Dermis blood vessel endothelial cell (primary cell): ENCODE measurements around the gene MROH9. TPM values are rescaled to one million over a fixed set of nuclear protein-coding genes. Genes with fewer than 3 reads are reported as not detected.
A peak's percentile ranks its signal among the peaks of the same experiment; 100 is the strongest.
"Not testable (repeated sequence)": the region's sequence is repeated elsewhere in the genome, so short reads cannot be mapped to it uniquely, and the experiment has no call there.

ENCODE experiments used
- DNase-seq: peaks from one replicate; pipeline ENCODE4 v3.0.0; 2010
- total RNA-seq: library from RNA; depleted of rRNA; stranded (reverse); fragments of >200 nt; gene quantifications from 2 replicates; pipeline ENCODE4 v1.2.3, GENCODE V29; 2014

The MROH9 gene
- total RNA-seq = not detected in 2 replicates

GRCh38 chr1:170935231-170935630, at the start of gene MROH9:
TSS of gene MROH9 (plus strand) at chr1:170935534. CDS start at chr1:170945557, 10,023 bp downstream.
- no peak for DNase-seq

- no peak for DNase-seq
Observed at GRCh38 chr1:170885551-170885950, 49.8 kb upstream of the MROH9 start.

DNA sequence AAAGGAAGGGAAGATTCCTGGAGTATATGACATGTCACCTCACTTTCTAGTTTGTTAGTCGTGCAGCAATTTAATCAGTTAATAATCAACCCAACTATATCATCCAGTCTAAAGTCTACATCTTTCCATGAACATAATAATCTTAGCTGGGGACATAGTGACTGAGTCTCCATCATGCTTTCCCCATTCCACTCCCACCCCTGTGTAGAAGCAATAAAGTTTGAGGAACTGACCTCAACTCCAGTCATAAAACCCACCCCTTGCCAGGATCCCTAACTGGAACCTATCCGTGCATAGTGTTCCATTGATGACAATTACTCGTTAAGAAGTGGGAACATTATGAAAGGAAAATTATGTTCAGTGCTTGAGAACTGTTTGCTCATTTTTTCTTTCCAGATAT, 48.9 kb upstream of the MROH9 start:
- DNase-seq = no peak

DNA sequence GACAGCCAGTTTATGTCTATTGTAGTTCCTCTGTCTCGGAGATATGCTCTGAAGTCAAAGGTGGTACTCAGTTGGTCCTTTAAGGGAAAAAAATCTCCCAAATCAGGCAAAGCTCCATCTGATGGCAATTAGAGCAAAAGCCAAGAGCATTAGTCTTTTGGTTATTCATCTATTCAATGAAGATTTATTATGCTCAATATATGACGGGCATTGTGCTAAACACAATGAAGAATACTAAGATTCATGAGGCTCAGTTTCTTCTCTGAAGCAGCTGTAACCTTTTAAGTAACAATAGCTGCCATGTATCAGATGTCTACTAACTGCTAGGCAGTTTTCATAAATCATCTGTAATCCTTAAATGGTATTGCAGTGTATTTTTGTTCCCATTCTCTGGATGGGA, 47.6 kb upstream of the MROH9 start:
- no peak for DNase-seq

- DNase-seq = no peak
Observed at GRCh38 chr1:170891872-170892271, 43.5 kb upstream of the MROH9 start.

- no peak for DNase-seq
Observed at GRCh38 chr1:170893655-170894297, 41.6 kb upstream of the MROH9 start.

- no peak for DNase-seq
Observed at GRCh38 chr1:170903961-170904360, 31.4 kb upstream of the MROH9 start.

DNA sequence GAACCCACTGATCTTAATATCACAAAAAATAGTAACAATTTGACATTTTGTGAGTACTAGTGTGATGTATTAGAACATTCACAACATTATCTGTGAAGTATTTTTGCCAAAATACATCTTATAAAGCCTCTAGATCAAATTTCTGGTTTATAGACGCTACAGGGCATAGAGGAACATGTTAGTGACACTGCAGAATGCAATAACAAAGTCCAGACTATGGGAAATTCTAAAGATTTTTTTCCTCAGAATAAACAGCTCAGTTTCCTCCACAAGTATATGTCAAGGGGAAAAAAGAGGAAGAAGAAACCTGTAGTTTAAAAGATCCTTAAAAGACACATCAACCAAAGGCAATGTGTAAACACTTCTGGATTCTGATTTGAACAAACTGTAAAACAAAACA, 26.4 kb upstream of the MROH9 start:
- DNase-seq = no peak

DNA sequence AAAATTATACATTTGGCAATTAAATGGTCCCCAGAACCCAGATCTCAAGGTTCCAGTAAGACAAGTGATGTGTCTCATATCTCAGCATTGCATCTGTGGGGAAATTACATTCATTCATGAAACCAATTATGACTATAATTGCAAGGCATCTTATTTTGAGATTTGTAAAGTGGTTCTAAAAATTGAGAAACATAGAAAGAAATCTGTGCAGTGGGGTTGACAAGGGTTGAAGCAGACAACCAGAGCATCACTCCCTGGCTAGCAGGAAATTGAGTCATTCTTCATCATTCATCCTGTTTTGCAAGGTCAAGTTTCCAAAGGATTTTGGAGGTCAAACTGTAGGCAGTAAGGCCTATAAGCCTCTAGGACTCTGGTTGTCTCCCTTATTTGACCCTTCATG, 25.1 kb upstream of the MROH9 start:
- DNase-seq = peak; percentile 14

- no peak for DNase-seq
Observed at GRCh38 chr1:170917373-170917772, 18.0 kb upstream of the MROH9 start.

DNA sequence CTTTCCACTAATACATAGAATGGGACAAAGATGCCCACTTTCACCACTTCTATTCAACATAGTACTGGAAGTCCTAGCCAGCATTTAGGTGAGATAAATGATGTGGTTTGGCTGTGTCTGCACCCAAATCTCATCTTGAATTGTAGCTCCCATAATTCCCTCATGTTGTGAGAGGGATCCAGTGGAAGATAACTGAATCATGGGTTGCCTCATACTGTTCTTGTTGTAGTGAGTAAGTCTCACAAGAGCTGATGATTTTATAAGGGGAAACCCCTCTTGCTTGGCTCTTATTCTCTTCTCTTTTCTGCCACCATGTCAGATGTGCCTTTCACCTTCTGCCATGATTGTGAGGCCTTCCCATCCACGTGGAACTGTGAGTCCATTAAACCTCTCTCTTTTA, 10.7 kb upstream of the MROH9 start:
- DNase-seq = not testable (repeated sequence)

- peak; percentile 5 for DNase-seq
Observed at GRCh38 chr1:170927955-170928840, 7.1 kb upstream of the MROH9 start.

DNA sequence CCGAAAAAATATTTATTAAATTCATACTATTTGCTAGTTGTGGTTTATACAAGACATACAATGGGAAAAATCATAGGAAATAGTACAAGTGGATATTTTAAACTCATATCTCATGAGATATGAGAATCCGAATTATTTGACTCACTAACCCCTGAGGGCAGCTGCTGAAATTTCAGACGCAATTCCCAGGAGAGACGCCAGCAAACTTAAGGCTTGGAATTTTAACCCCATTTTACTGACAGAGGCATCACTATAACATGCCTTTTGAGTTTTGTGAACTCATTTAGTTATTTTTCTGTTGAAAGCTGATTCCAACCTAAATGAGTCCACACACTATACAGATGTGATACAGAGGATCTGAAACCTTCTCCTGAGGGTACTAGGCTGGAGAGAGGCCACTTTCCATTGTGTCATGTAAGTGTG, 5.9 kb upstream of the MROH9 start:
- no peak for DNase-seq

- DNase-seq = peak; percentile 71
Observed at GRCh38 chr1:170929835-170930554, 5.3 kb upstream of the MROH9 start.

- DNase-seq = no peak
Observed at GRCh38 chr1:170931650-170932049, 3.7 kb upstream of the MROH9 start.

DNA sequence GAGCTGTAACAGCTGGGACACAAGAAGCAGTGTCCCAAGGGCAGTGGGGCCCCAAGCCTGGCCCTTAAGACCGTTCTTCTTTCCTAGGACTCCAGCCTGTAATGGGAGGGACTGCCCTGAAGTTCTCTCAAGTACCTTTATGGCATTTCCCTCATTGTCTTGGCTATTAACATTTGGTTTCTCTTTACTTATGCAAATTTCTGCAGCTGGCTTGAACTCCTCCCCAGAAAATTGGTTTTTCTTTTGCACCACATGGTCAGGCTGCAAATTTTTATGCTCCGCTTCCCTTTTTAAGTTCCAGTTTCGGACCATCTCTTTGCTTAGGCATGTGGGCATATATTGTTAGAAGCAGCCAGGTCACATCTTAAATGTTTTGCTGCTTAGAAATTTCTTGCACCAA, 3.1 kb upstream of the MROH9 start:
- no peak for DNase-seq

DNA sequence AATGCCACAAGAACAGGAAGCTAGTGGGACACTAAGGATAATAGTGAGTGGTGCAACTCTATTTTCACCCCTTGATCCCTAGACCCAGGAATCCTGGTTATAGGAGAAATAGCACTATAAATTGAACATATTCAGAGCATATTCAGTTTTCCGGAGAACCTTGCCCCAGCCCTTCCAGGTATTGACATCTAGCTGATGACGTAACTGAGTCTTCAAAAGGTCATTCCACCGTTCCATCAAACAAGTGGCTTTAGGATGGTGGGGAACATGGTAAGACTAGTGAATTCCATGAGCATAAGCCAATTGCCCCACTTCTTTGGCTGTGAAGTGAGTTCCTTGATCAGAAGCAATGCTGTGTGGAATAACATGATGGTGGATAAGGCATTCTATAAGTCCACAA, 2.9 kb downstream of the MROH9 start:
- DNase-seq = no peak

- no peak for DNase-seq
Observed at GRCh38 chr1:170939476-170939875, 4.1 kb downstream of the MROH9 start.

DNA sequence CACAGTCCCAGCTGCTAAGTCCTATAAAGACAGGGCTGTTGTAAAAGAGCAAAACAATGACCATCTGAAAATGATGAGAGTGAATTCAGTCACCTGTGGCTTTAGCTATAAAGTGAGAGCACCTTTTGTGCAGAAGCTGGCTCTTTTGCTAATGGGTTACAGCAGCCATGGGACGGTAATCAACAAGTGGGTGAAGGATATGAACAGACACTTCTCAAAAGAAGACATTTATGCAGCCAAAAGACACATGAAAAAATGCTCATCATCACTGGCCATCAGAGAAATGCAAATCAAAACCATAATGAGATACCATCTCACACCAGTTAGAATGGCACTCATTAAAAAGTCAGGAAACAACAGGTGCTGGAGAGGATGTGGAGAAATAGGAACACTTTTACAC, 16.4 kb downstream of the MROH9 start:
- not testable (repeated sequence) for DNase-seq

GRCh38 chr1:170959385-170959784, 24.1 kb downstream of the MROH9 start:
- DNase-seq = no peak

DNA sequence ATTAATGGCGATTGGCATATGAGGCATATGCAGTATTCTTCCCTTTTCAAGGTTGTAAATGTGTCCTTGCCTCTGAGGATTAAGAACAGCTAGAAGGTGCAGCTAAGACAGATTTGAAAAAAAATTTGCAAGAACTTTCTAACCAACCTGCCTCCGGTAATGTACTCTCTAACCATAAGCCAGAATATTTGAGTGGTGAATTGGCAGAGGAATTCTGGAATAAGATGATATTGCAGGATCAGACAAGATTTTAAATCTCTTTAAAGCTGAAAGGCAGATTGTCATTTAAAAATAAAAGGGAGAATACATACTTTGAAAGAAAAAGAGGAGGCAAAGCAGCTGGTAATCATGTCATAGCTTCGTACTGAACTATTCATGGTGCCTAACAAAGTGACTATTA, 29.2 kb downstream of the MROH9 start:
- no peak for DNase-seq

- DNase-seq = peak; percentile 60
Observed at GRCh38 chr1:170967042-170967910, 31.9 kb downstream of the MROH9 start.
